ENCODE results near the gene MAB21L3.

MAB21L3 gene

GRCh38 chr1:116107371-116107770, 3.8 kb upstream of the MAB21L3 start:
- no peak for FAIRE-seq
- DNase-seq (ENCODE audit: low spot score) = no peak

GRCh38 chr1:116111524-116112021, 374 bp downstream of the MAB21L3 start:
- peak; percentile 71 for FAIRE-seq
- no peak for DNase-seq (ENCODE audit: low spot score)

- DNase-seq (ENCODE audit: low spot score) (no peak), FAIRE-seq (no peak)
These were observed 1.4 kb downstream of the MAB21L3 start for GRCh38 chr1:116112388-116113140.

- FAIRE-seq (no peak), DNase-seq (ENCODE audit: low spot score) (no peak)
These were observed 2.4 kb downstream of the MAB21L3 start for GRCh38 chr1:116113615-116114014.

- FAIRE-seq = no peak
- peak; percentile 62 for DNase-seq (ENCODE audit: low spot score)
These were observed 4.6 kb downstream of the MAB21L3 start for GRCh38 chr1:116115476-116116439.

- DNase-seq (ENCODE audit: low spot score) (no peak), FAIRE-seq (no peak)
These were observed 7.3 kb downstream of the MAB21L3 start for GRCh38 chr1:116118471-116118870.

- no peak for DNase-seq (ENCODE audit: low spot score)
- no peak for FAIRE-seq
These were observed 8.7 kb downstream of the MAB21L3 start for GRCh38 chr1:116119876-116120275.

- FAIRE-seq (no peak), DNase-seq (ENCODE audit: low spot score) (peak; percentile 53)
These were observed 12.0 kb downstream of the MAB21L3 start for GRCh38 chr1:116122955-116123757.

GRCh38 chr1:116123837-116124533, 12.8 kb downstream of the MAB21L3 start:
- DNase-seq (ENCODE audit: low spot score) = no peak
- FAIRE-seq = peak; percentile 27

GRCh38 chr1:116125758-116126157, 14.6 kb downstream of the MAB21L3 start:
- FAIRE-seq (no peak), DNase-seq (ENCODE audit: low spot score) (no peak)

- no peak for DNase-seq (ENCODE audit: low spot score)
- FAIRE-seq = no peak
These were observed 15.1 kb downstream of the MAB21L3 start for GRCh38 chr1:116126281-116126680.

- FAIRE-seq = no peak
- no peak for DNase-seq (ENCODE audit: low spot score)
These were observed 16.1 kb downstream of the MAB21L3 start for GRCh38 chr1:116127123-116127847.

GRCh38 chr1:116127848-116128540, 16.8 kb downstream of the MAB21L3 start:
- DNase-seq (ENCODE audit: low spot score) = no peak
- no peak for FAIRE-seq

GRCh38 chr1:116128664-116129063, 17.5 kb downstream of the MAB21L3 start:
- peak; percentile 13 for FAIRE-seq
- DNase-seq (ENCODE audit: low spot score) = no peak

GRCh38 chr1:116129537-116129936, 18.3 kb downstream of the MAB21L3 start:
- no peak for DNase-seq (ENCODE audit: low spot score)
- no peak for FAIRE-seq

- DNase-seq (ENCODE audit: low spot score) = no peak
- FAIRE-seq = no peak
These were observed 19.2 kb downstream of the MAB21L3 start for GRCh38 chr1:116130356-116130755.

- DNase-seq (ENCODE audit: low spot score) (no peak), FAIRE-seq (no peak)
These were observed 20.0 kb downstream of the MAB21L3 start for GRCh38 chr1:116131170-116131569.

- FAIRE-seq (no peak), DNase-seq (ENCODE audit: low spot score) (no peak)
These were observed 20.8 kb downstream of the MAB21L3 start for GRCh38 chr1:116131866-116132605.

All from urothelium cell line (cell line).